GM12874 (cell line): Measurements from ENCODE around the gene TSG101.

Experiments used
- CTCF ChIP-seq: IDR thresholded peaks from 2 replicates; pipeline ENCODE4 v1.5.1; 2011; ENCODE audit warnings: low read depth, mild to moderate bottlenecking, control low read depth, low read length, moderate library complexity; ENCODE audit not compliant: insufficient read depth

Gene TSG101

GRCh38 chr11:18526521-18527296 is at the start of gene TSG101:
TSG101 (minus strand) TSS chr11:18526942; CDS start chr11:18526816, 126 bp downstream.
- TF ChIP-seq CTCF, result no peak

- TF ChIP-seq CTCF, result no peak
Observed at GRCh38 chr11:18575361-18575760, 48.6 kb upstream of the TSG101 start.

GRCh38 chr11:18567081-18567480 is 40.3 kb upstream of the TSG101 start:
- no peak for TF ChIP-seq CTCF

GRCh38 chr11:18566406-18566805 is 39.7 kb upstream of the TSG101 start:
- no peak for TF ChIP-seq CTCF

GRCh38 chr11:18564149-18564548 is 37.4 kb upstream of the TSG101 start:
- no peak for TF ChIP-seq CTCF

GRCh38 chr11:18563090-18563730 is 36.5 kb upstream of the TSG101 start:
- no peak for TF ChIP-seq CTCF

- TF ChIP-seq CTCF, result no peak
Observed at GRCh38 chr11:18548001-18548400, 21.3 kb upstream of the TSG101 start.
